Activated CD4-positive, alpha-beta T cell treated with anti-CD3 and anti-CD28 coated beads for 36 hours (primary cell): ENCODE results near the gene MAD1L1. TPM values are rescaled to one million over a fixed set of nuclear protein-coding genes. Genes with fewer than 3 reads are reported as not detected.
"Not testable (repeated sequence)": the region's sequence is repeated elsewhere in the genome, so short reads cannot be mapped to it uniquely, and the experiment has no call there.

ENCODE experiments used
- ATAC-seq: fragments of 200-7000 bp; cut with Tn5 transposase; one replicate; pipeline ENCODE4 v1.10.0; 2021; ENCODE audit warnings: mild to moderate bottlenecking, moderate library complexity
- CTCF ChIA-PET: fragments of 350-600 bp; sonication (Branson Sonifier 250); formaldehyde crosslinking; loops from one replicate; lab custom pipeline; 2021; ENCODE audit warnings: antibody characterized with exemption; lab: Charles Lee
- POLR2A ChIA-PET: fragments of 350-600 bp; sonication (Branson Sonifier 250); formaldehyde crosslinking; loops from one replicate; lab custom pipeline; 2021; ENCODE audit warnings: antibody characterized with exemption, inconsistent platforms; lab: Charles Lee
- DNase-seq: peaks from one replicate; pipeline ENCODE4 v3.0.0-alpha.2; 2020
- H3K27ac Mint-ChIP-seq: one replicate; pipeline ENCODE4 v1.8.0; 2021; ENCODE audit warnings: mixed read lengths
- H3K27me3 Mint-ChIP-seq: one replicate; pipeline ENCODE4 v1.8.0; 2021; ENCODE audit warnings: mixed read lengths
- H3K36me3 Mint-ChIP-seq: one replicate; pipeline ENCODE4 v1.8.0; 2021; ENCODE audit warnings: low read depth, mixed read lengths
- H3K4me1 Mint-ChIP-seq: one replicate; pipeline ENCODE4 v1.8.0; 2021; ENCODE audit warnings: mixed read lengths
- H3K4me3 Mint-ChIP-seq: one replicate; pipeline ENCODE4 v1.8.0; 2021; ENCODE audit warnings: mild to moderate bottlenecking, moderate library complexity, mixed read lengths
- H3K9me3 Mint-ChIP-seq: one replicate; pipeline ENCODE4 v1.8.0; 2021; ENCODE audit warnings: low read depth, mixed read lengths
- intact Hi-C, 2 experiments: fragments of 100-400 bp; cut with DNase I in 1 of 2; cut with micrococcal nuclease in 1 of 2; formaldehyde crosslinking; loops; one replicate each; pipeline versions ENCODE4 v1.14.2 to v1.15.1; 2022 to 2024; cut with DNase I, micrococcal nuclease
- total RNA-seq, 2 experiments: library from RNA; stranded (reverse); gene quantifications; one replicate each; pipeline ENCODE4 v1.2.3, GENCODE V29; 2021

Gene MAD1L1
- total RNA-seq, 2 experiments from 2014 or later, result 50.2 to 61.7 TPM

GRCh38 chr7:1824882-1825646, 407.7 kb downstream of the MAD1L1 start:
- Mint-ChIP-seq H3K4me1 (peaks cover 35% of the 10 kb centered on the region), H3K27ac (peak overlapping the region; percentile 58), H3K4me3 (peak overlapping the region; percentile 26)
- H3K36me3 Mint-ChIP-seq, H3K9me3 Mint-ChIP-seq, POLR2A ChIA-PET, CTCF ChIA-PET, H3K27me3 Mint-ChIP-seq: not testable (repeated sequence)
- DNase-seq (peak; percentile 25), ATAC-seq (peak; percentile 95)
- intact Hi-C loops, result loop anchor here in 1 of 2 experiments (5.0 kb wide), 2 partner anchors 97 to 277 kb away; no protein-coding TSS in a partner anchor

DNA sequence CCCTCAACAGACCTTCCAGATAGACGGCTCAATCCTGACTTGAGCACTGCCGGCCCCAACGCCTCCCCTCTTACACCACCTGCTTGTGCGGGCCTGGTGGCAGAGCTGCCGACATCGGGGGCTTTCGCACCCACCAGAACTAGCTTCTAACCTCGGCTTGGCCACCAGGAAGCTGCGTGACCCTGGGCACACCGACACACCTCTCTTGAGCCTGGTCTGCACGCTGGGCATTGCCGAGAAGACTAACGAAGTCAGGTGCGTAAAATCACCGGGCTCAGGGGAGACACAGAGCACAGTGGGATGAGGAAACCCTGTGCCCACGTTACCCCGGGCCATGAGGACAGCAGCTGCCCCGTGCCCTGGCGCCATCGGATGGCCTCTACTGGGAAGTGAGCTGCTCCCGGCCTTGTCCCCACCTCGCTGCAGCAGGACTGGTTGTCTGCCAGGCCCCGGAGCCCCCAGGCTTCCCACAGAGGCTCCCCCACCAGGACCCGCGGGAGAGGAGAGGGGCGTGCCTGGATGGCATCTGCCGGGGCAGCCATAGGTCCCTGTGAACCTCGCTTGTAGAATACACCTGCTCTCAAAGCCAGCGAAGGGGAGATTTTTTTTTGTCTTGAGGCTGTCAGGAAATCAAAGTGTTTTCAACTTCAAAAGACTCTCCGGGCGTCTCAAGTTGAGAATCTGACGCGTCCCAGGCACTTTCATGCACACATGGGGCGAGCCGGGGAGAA, 408.4 kb downstream of the MAD1L1 start:
- H3K27me3 Mint-ChIP-seq, H3K36me3 Mint-ChIP-seq, H3K9me3 Mint-ChIP-seq, POLR2A ChIA-PET, ATAC-seq: not testable (repeated sequence)
- CTCF ChIA-PET, result interaction anchor here (0.8 kb wide), 1 partner anchor 134 kb away, joined by 3 read pairs; no protein-coding TSS in a partner anchor
- Mint-ChIP-seq H3K27ac (peak overlapping the region; percentile 58), H3K4me3 (peak overlapping the region; percentile 26), H3K4me1 (peaks cover 39% of the 10 kb centered on the region)
- intact Hi-C loops, result loop anchor here in 1 of 2 experiments (5.0 kb wide), 2 partner anchors 98 to 278 kb away; no protein-coding TSS in a partner anchor
- peak; percentile 84 for DNase-seq

DNA sequence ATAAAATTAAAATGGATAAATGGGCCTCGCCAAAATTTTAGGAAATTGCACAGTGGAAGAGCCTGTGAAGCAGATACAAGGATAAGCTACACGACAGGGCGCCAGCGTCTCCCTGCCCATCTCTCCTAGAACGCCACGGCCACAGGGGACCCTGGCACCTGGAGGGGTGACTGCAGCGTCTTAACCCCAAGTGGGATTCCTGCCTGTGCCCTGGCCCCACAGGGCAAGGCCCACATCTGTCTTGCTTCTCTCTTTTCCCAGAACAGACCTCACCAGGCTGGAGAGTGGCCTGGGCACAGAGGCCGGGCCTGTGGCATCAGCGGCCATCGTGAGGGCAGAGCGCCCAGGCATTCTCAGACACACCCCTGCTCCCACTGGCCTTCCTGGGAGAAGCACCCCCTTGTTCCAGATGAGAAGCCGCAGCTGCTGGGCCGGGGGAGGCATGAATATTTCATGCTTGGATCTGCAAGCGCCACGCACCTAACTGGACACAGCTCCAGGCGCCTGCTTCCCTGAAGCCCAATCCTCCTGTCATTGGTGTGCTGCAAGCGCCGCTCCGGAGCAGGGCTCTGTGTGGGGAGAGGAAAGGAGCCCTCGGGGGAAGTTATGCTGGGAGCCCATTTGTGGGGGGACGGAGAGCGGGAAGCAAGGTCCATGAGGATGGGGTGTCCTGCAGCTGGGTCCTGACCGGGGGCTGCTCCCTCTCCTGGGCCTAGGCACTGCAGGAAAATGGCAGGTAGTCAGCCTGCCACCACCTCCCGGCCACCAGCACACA, 409.2 kb downstream of the MAD1L1 start:
- peaks cover under 1% of the 10 kb centered on the region for H3K36me3 Mint-ChIP-seq
- no peak for ATAC-seq
- no peak overlapping the region for H3K27ac Mint-ChIP-seq
- CTCF ChIA-PET, result interaction anchor here (0.8 kb wide), 1 partner anchor 135 kb away, joined by 3 read pairs; no protein-coding TSS in a partner anchor
- no peak for DNase-seq
- H3K9me3 Mint-ChIP-seq, result no peaks in the 10 kb centered on the region
- no peaks in the 10 kb centered on the region for H3K27me3 Mint-ChIP-seq
- H3K4me1 Mint-ChIP-seq, result peaks cover 43% of the 10 kb centered on the region
- intact Hi-C loops, result loop anchor here in 1 of 2 experiments (5.0 kb wide), 2 partner anchors 99 to 279 kb away; no protein-coding TSS in a partner anchor
- no peak overlapping the region for H3K4me3 Mint-ChIP-seq
- POLR2A ChIA-PET, result no interaction called here

DNA sequence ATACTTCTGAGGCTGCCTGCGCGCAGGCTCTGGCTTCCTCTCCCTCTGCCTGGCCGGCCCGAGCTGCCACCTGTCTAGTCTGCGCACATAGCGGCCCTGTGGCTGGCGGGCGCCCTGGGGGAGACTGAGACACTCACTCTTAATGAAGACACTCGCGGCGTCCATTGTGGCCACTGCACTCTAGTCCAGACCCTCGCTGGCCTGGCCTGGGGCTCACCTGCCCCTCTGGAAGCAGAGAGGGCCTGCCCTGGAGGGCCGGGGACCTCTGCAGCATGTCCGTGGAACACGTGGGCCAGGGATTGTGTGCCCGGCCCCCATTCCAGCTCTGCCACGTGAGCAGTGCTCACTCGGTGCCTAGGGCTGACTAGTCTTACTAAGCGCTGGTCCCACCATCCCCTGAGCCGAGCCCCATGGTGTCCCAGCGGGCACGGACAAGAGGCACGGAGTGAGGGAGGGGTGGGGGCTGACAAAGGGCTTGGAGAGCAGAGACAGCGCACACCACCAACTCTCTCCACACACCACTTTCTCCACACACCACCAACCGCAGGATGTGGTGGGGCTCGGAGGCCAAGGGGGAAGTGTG, 413.4 kb downstream of the MAD1L1 start:
- POLR2A ChIA-PET, result interaction anchor here (0.7 kb wide), 1 partner anchor 61 kb away, joined by 3 read pairs; no protein-coding TSS in a partner anchor
- H3K4me3 Mint-ChIP-seq, result peak overlapping the region; percentile 32
- no peaks in the 10 kb centered on the region for H3K27me3 Mint-ChIP-seq
- CTCF ChIA-PET, result interaction anchor here (0.7 kb wide), 1 partner anchor 746 kb away, joined by 3 read pairs; no protein-coding TSS in a partner anchor
- peak; percentile 56 for ATAC-seq
- H3K4me1 Mint-ChIP-seq, result peaks cover 37% of the 10 kb centered on the region
- H3K36me3 Mint-ChIP-seq, result no peaks in the 10 kb centered on the region
- H3K27ac Mint-ChIP-seq, result peak overlapping the region; percentile 67
- H3K9me3 Mint-ChIP-seq, result no peaks in the 10 kb centered on the region
- peak; percentile 42 for DNase-seq
- intact Hi-C loops, result no loop called here

GRCh38 chr7:1818575-1819258, 414.0 kb downstream of the MAD1L1 start:
- Mint-ChIP-seq H3K9me3 (no peaks in the 10 kb centered on the region), H3K27me3 (no peaks in the 10 kb centered on the region), H3K4me3 (peak overlapping the region; percentile 32), H3K36me3 (no peaks in the 10 kb centered on the region), H3K4me1 (peaks cover 30% of the 10 kb centered on the region), H3K27ac (peak overlapping the region; percentile 67)
- intact Hi-C loops, result no loop called here
- DNase-seq, result no peak
- CTCF ChIA-PET, result no interaction called here
- POLR2A ChIA-PET, result interaction anchor here (0.6 to 0.7 kb wide), 2 partner anchors 535 to 1083 kb away, joined by 3 to 6 read pairs; no protein-coding TSS in a partner anchor
- ATAC-seq, result no peak

DNA sequence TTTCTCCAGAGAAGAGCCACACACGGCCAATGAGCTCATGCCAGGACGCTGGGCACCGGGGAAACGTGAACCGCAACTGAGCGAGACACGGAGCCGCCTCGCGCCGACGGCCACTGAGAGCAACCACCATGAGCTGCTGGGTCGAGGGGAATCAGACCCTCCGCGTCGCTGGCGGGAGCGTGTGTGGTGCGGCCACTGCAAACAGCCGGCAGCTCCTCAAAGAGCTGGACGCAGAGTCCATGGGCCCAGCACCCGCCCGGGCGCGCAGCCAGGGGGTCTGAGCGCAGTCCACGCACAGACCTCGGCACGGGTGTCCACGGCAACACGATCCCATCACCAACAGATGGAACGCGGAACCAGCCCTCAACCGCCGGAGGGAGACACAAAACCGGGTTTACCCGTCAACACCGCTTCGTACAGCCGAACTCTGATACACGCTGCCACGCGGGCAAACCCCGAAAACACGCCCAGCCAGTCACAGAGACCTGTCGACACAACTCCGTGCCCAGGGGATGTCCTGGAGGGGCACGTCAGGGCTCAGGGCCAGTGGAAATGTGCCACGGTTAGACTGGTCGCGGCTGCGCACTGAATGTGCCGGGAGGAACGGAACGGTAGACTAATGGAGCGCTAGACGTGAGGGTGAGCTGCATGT, 415.6 kb downstream of the MAD1L1 start:
- no peaks in the 10 kb centered on the region for H3K36me3 Mint-ChIP-seq
- ChIA-PET CTCF (interaction anchor here (0.8 kb wide), 1 partner anchor 153 kb away, joined by 4 read pairs; no protein-coding TSS in a partner anchor), POLR2A (no interaction called here)
- DNase-seq, result no peak
- H3K4me3 Mint-ChIP-seq, result no peak overlapping the region
- intact Hi-C loops, result no loop called here
- ATAC-seq, result no peak
- H3K27ac Mint-ChIP-seq, result no peak overlapping the region
- no peaks in the 10 kb centered on the region for H3K27me3 Mint-ChIP-seq
- no peaks in the 10 kb centered on the region for H3K9me3 Mint-ChIP-seq
- peaks cover 26% of the 10 kb centered on the region for H3K4me1 Mint-ChIP-seq

- ATAC-seq, DNase-seq, H3K9me3 Mint-ChIP-seq, intact Hi-C loops, H3K27ac Mint-ChIP-seq, CTCF ChIA-PET, POLR2A ChIA-PET, H3K27me3 Mint-ChIP-seq, H3K4me3 Mint-ChIP-seq, H3K36me3 Mint-ChIP-seq: not testable (repeated sequence)
- peaks cover 26% of the 10 kb centered on the region for H3K4me1 Mint-ChIP-seq
Measured at GRCh38 chr7:1816451-1816850, 416.3 kb downstream of the MAD1L1 start.

GRCh38 chr7:1815551-1816281, 417.0 kb downstream of the MAD1L1 start:
- POLR2A ChIA-PET, H3K4me3 Mint-ChIP-seq, ATAC-seq, intact Hi-C loops, DNase-seq, H3K36me3 Mint-ChIP-seq, H3K27me3 Mint-ChIP-seq, H3K27ac Mint-ChIP-seq, H3K9me3 Mint-ChIP-seq, CTCF ChIA-PET: not testable (repeated sequence)
- H3K4me1 Mint-ChIP-seq, result peaks cover 23% of the 10 kb centered on the region

- ChIA-PET CTCF (no interaction called here), POLR2A (no interaction called here)
- Mint-ChIP-seq H3K9me3 (no peaks in the 10 kb centered on the region), H3K27me3 (no peaks in the 10 kb centered on the region), H3K4me1 (peaks cover 21% of the 10 kb centered on the region), H3K4me3 (no peak overlapping the region), H3K27ac (no peak overlapping the region), H3K36me3 (no peaks in the 10 kb centered on the region)
- intact Hi-C loops, result no loop called here
- DNase-seq (no peak), ATAC-seq (no peak)
Measured at GRCh38 chr7:1815051-1815481, 417.7 kb downstream of the MAD1L1 start.
